Nephron (organoid): Measurements from ENCODE around the gene LSM5.
A peak's percentile ranks its signal among the peaks of the same experiment; 100 is the strongest.

ENCODE experiments used
- H3K27ac Mint-ChIP-seq, 3 experiments: 2 replicates each; pipeline ENCODE4 v1.8.0; 2020; ENCODE audit warnings: mixed read lengths in 3 of 3, mild to moderate bottlenecking in 2 of 3, moderate library complexity in 1 of 3
- H3K27me3 Mint-ChIP-seq: 2 replicates; pipeline ENCODE4 v1.8.0; 2021; ENCODE audit warnings: low read depth, mild to moderate bottlenecking, moderate library complexity, mixed read lengths
- H3K36me3 Mint-ChIP-seq: 2 replicates; pipeline ENCODE4 v1.8.0; 2020; ENCODE audit warnings: low read depth, mixed read lengths
- H3K4me1 Mint-ChIP-seq: 2 replicates; pipeline ENCODE4 v1.8.0; 2020; ENCODE audit warnings: mixed read lengths
- H3K4me3 Mint-ChIP-seq, 3 experiments: 2 replicates each; pipeline ENCODE4 v1.8.0; 2020; ENCODE audit warnings: mild to moderate bottlenecking in 3 of 3, mixed read lengths in 3 of 3, moderate library complexity in 2 of 3
- H3K9me3 Mint-ChIP-seq: 2 replicates; pipeline ENCODE4 v1.8.0; 2020; ENCODE audit warnings: mixed read lengths
- CTCF ChIP-seq, 3 experiments: fragments of 200-600 bp; sonication (generic); IDR thresholded peaks; one replicate each; pipeline ENCODE4 v1.5.0; 2021; ENCODE audit warnings: antibody characterized with exemption in 3 of 3; ENCODE audit not compliant: unreplicated experiment in 3 of 3

LSM5 gene

GRCh38 chr7:32489788-32490126, 423 bp downstream of the LSM5 start:
- Mint-ChIP-seq H3K36me3 (peaks cover 28% of the 10 kb centered on the region), H3K27me3 (no peaks in the 10 kb centered on the region), H3K27ac (peak overlapping the region; percentile 95 to 97 (median 96)), H3K4me3 (peak overlapping the region; percentile 82 to 95 (median 92)), H3K4me1 (peaks cover 21% of the 10 kb centered on the region), H3K9me3 (no peaks in the 10 kb centered on the region)
- TF ChIP-seq CTCF (IDR thresholded peaks at IDR 0.05; ENCODE audit: unreplicated experiment in 3 of 3): no peak

- no peak overlapping the region for H3K4me3 Mint-ChIP-seq
- H3K4me1 Mint-ChIP-seq: no peaks in the 10 kb centered on the region
- H3K27ac Mint-ChIP-seq: no peak overlapping the region
- H3K36me3 Mint-ChIP-seq: peaks cover 14% of the 10 kb centered on the region
- TF ChIP-seq CTCF (IDR thresholded peaks at IDR 0.05; ENCODE audit: unreplicated experiment in 3 of 3): no peak
- no peaks in the 10 kb centered on the region for H3K27me3 Mint-ChIP-seq
- H3K9me3 Mint-ChIP-seq: no peaks in the 10 kb centered on the region
Measured at GRCh38 chr7:32481921-32482320, 8.3 kb downstream of the LSM5 start.

GRCh38 chr7:32481176-32481575, 9.0 kb downstream of the LSM5 start:
- H3K4me1 Mint-ChIP-seq: no peaks in the 10 kb centered on the region
- no peak for TF ChIP-seq CTCF (IDR thresholded peaks at IDR 0.05; ENCODE audit: unreplicated experiment in 3 of 3)
- H3K9me3 Mint-ChIP-seq: no peaks in the 10 kb centered on the region
- no peak overlapping the region for H3K27ac Mint-ChIP-seq
- H3K4me3 Mint-ChIP-seq: no peak overlapping the region
- H3K27me3 Mint-ChIP-seq: no peaks in the 10 kb centered on the region
- peaks cover 8% of the 10 kb centered on the region for H3K36me3 Mint-ChIP-seq

GRCh38 chr7:32479574-32480200, 10.5 kb downstream of the LSM5 start:
- Mint-ChIP-seq H3K9me3 (no peaks in the 10 kb centered on the region), H3K27ac (no peak overlapping the region), H3K27me3 (no peaks in the 10 kb centered on the region), H3K36me3 (no peaks in the 10 kb centered on the region), H3K4me1 (no peaks in the 10 kb centered on the region), H3K4me3 (no peak overlapping the region)
- peak; percentile 58 to 77 (median 61) for TF ChIP-seq CTCF (IDR thresholded peaks at IDR 0.05; ENCODE audit: unreplicated experiment in 3 of 3)

GRCh38 chr7:32477649-32477980, 12.6 kb downstream of the LSM5 start:
- Mint-ChIP-seq H3K4me1 (no peaks in the 10 kb centered on the region), H3K4me3 (no peak overlapping the region), H3K27ac (no peak overlapping the region), H3K9me3 (no peaks in the 10 kb centered on the region), H3K36me3 (no peaks in the 10 kb centered on the region), H3K27me3 (no peaks in the 10 kb centered on the region)
- no peak for TF ChIP-seq CTCF (IDR thresholded peaks at IDR 0.05; ENCODE audit: unreplicated experiment in 3 of 3)

GRCh38 chr7:32476816-32477648, 13.1 kb downstream of the LSM5 start:
- no peak for TF ChIP-seq CTCF (IDR thresholded peaks at IDR 0.05; ENCODE audit: unreplicated experiment in 3 of 3)
- H3K4me3 Mint-ChIP-seq: no peak overlapping the region
- no peak overlapping the region for H3K27ac Mint-ChIP-seq
- no peaks in the 10 kb centered on the region for H3K36me3 Mint-ChIP-seq
- no peaks in the 10 kb centered on the region for H3K4me1 Mint-ChIP-seq
- H3K27me3 Mint-ChIP-seq: no peaks in the 10 kb centered on the region
- no peaks in the 10 kb centered on the region for H3K9me3 Mint-ChIP-seq
